GM18511 (cell line): ENCODE results near the gene FRMD4A.
A peak's percentile ranks its signal among the peaks of the same experiment; 100 is the strongest.

Source experiments
- ATAC-seq: cut with Tn5 transposase; IDR thresholded peaks from one replicate; pipeline ENCODE4 v1.9.1; 2021; ENCODE audit warnings: mild to moderate bottlenecking, moderate library complexity; ENCODE audit not compliant: unreplicated experiment

FRMD4A gene

DNA sequence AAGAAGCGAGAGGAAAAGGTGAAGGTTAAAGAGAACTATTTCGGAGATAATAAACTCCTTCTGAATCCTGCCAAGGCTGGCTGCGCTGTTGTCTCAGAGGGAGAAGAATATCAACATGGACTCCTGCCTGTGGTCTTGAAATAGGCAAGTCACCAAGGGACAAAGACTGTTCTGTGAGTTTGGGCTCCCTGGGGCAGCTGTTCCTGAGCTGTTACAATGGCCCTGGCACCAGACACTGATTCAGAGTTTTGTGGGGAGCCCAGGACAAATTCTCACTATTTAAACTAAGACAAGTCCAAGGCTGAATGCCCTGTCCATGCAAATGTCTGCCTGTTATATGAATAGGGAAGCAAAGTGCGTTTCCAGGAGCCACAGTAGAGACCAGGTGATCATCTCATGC lies 662.6 kb downstream of the FRMD4A start:
- no peak for ATAC-seq

GRCh38 chr10:13665516-13666262 lies 665.0 kb downstream of the FRMD4A start:
- no peak for ATAC-seq

GRCh38 chr10:13661256-13661655 lies 669.5 kb downstream of the FRMD4A start:
- no peak for ATAC-seq

DNA sequence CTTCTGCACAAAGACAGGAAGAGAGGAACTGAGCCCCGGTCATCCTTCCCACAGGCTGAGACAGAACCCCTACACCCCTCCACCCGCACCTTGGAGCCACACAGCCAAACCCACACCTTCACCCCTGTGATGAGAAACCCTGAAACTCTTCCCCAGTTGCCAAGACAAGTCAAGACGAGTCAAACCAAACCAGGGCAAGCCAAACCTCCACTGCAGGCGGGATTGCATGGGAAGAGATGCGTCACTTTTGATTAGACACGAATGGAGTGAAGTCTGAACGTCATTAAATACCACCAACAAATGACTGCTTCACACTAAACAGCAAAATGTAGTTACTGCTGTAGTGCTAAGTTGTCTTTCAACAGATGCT lies 670.2 kb downstream of the FRMD4A start:
- peak; percentile 37 for ATAC-seq

DNA sequence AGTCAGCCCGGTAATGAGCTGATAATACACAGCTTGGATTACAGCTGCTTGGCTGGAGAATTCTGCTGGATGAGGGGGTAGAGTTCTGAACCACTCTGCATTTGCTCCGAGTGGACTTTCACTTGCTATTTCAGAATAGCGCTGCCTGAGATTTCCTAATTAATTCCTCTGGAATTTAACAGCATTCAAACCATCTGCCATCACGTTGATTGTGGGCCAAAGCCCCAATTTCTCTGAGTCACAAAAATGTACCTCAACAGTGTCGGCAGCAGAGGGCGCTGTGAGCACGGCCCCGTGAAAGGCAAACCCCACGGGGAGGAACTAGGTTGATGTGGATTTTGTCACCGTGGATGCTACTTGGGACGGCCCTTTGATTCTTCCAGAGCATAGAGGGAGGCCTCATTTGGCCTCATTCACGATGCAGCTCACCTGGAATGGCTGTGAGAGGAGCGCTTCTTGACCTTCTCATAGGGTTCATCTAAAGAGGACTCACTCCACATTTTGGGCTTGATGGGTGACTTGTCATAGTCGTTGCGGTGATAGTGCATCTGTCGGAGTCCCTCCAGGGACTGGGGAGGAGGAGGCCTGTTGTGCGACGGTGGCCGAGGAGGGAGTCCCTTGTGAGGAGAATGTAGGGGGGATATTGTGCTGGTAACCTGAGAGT lies 670.7 kb downstream of the FRMD4A start:
- ATAC-seq = peak; percentile 56

DNA sequence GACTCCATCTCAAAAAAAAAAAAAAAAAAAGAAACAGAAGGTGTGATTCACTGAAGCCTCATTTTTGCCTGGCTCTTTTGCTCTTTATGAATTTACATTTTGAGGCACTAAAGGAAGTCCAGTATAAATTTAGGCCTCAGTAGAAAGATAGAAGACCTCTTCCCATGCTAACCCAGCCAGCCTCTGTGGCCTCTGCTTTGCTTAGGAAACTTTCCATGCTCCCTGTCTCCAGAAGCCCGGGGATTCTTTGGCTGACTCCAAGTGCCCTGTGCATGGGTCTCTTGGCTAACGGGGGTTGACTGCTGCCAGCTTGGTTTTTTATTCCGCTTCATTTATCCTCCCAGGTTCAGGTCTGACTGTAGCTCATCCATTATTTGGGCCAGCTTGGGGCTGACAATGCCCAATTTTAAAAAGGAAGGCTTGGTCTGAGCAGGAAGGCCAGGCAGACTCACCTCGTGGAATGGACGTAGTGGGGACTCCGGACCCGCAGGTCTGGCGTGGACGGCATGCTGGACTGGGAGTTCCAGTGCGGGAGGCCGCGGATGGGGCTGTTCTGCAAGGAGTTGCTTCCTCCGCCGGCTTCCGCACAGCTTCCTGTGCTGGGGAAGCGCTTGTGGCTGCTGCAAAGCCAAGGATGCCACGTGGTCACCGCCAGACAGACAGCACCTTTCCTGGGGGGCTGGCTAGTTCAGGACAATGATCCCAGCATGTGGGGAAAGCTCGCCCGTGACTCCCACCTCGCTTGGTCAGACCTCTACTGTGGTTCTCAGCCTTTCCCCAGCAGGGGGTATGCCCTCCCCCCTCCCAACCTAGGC lies 671.6 kb downstream of the FRMD4A start:
- no peak for ATAC-seq

GRCh38 chr10:13658264-13658663 lies 672.5 kb downstream of the FRMD4A start:
- no peak for ATAC-seq

DNA sequence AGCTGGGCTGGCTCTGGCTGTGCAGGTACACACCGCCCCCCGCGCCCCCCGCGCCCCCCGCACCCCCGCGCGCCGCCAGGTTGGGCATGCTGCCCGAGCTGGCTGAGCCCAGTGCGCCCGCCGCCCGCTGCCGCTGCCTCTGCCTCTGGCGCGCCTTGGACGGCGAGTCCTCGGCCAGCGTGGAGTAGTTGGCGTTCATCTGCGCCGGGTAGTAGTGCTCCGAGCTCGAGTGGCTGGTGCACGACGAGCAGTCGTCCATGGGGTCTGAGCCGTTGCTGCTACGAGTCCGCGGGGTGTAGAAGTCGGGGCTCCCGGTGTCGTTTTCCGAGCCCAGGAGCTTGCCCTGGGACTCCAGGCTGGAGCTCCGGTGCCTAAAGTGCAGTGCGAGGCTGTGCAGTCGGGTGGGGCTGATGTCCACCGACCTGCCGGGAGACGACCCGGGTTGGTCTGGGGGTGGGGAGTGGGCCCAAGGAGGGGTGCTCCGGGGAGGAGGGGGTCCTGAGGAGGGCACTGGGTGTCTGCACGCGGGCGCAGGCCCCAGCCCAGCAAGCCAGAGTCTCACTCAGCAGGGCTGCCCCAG lies 673.5 kb downstream of the FRMD4A start:
- ATAC-seq = no peak

- ATAC-seq = no peak
These were observed 674.2 kb downstream of the FRMD4A start for GRCh38 chr10:13656337-13657100.

DNA sequence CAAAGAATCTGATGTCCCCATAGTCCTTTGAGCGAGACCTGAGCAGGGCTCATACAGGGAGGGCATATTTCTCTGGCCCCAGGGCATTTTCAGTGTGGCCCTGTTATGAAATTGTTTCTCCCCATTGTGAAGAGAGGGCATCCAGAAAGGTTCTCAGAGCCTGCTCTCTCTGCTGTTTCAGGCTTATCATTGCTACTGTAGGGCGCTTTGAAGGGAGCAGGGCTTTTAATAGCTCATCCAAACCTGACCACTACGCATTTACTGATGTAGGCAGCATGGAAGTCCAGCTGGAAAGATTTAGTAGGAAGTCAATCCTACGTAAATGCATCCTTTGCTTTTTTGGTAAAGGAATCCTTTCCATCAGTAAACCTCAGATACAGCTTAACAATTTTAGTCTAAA lies 675.9 kb downstream of the FRMD4A start:
- ATAC-seq = no peak

DNA sequence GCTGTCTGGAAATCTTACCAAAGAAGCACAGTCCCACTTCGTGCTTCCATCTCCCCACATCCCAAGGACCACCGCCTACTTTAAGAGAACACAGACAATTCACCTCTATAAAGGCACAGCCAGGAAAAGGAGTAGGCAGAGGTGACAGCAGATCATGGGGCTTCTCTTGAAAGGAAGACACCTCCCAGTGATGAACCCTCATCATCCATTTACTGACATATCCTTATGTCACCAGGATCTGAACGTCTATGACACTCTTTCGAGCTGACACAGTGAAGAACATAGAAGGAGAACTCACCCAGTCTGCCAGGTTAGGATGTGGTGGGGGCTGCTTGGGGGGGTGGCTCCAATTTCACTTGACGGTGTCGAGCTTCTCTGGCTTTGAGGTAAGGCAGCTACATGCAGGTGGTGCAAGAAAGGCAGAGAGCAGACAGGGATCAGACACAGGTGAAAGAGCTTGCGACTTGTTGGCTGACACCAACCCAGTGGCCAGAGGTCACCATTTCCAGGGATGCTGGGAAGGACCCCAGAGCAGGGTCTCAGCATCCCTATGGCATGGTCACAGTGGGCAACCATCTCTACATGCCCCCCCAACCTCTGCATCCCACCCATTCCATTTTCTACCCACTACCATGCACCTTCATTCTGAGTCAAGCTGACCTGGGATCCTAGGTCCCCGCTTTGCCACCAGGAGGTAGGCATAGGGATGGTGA lies 676.5 kb downstream of the FRMD4A start:
- no peak for ATAC-seq

- no peak for ATAC-seq
These were observed 677.9 kb downstream of the FRMD4A start for GRCh38 chr10:13652860-13653259.

- ATAC-seq = no peak
These were observed 678.6 kb downstream of the FRMD4A start for GRCh38 chr10:13651969-13652720.

GRCh38 chr10:13650961-13651360 lies 679.8 kb downstream of the FRMD4A start:
- no peak for ATAC-seq

- ATAC-seq = no peak
These were observed 680.7 kb downstream of the FRMD4A start for GRCh38 chr10:13649844-13650520.

- ATAC-seq = no peak
These were observed 682.3 kb downstream of the FRMD4A start for GRCh38 chr10:13648425-13648824.

DNA sequence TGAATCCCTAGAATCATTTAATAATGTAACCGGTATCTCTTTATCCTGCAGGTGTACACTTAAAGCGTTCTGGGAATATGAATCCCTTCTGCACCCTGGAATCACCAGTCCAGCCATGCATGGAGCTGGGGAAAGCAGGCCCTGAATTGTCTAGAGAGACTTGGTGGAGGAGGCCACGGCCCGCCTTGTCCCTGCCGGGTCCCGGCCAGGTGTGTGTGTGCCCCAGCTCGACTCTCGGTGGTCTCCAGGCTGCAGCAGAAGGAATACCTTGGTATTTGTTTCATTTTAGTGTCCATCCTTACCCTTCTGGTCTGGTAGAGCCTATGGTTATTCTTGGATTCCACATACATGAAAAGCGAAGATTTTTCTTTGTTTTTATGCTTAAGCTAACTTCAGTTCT lies 685.9 kb downstream of the FRMD4A start:
- ATAC-seq = no peak

- ATAC-seq = no peak
These were observed 687.7 kb downstream of the FRMD4A start for GRCh38 chr10:13643016-13643415.

GRCh38 chr10:13642293-13642692 lies 688.4 kb downstream of the FRMD4A start:
- ATAC-seq = no peak
